Omental fat pad (tissue), 4 donors: ENCODE results near the gene SORCS2. TPM values are rescaled to one million over a fixed set of nuclear protein-coding genes. Genes with fewer than 3 reads are reported as not detected.

Source experiments
- ATAC-seq: fragments of 150-250 bp; one replicate; pipeline ENCODE4 v1.9.1; 2016; ENCODE audit warnings: mild to moderate bottlenecking, moderate library complexity; ENCODE audit not compliant: low FRiP score
- DNase-seq: peaks from one replicate; pipeline ENCODE4 v3.0.0-alpha.2; 2019; ENCODE audit warnings: low spot score
- CTCF ChIP-seq, 3 donors: fragments of 450-650 bp; IDR thresholded peaks; one replicate each; pipeline ENCODE4 v1.5.1; 2016 to 2017; ENCODE audit warnings: antibody characterized with exemption in 3 of 3, mild to moderate bottlenecking in 3 of 3, moderate library complexity in 2 of 3
- total RNA-seq, 4 donors: library from RNA; depleted of rRNA; stranded (reverse); fragments of >200 nt; gene quantifications; one replicate each; pipeline ENCODE4 v1.1.0, GENCODE V29; 2016

The SORCS2 gene
- total RNA-seq, 4 donors from 2014 or later: 0.63 to 4.6 (median 1.2) TPM

GRCh38 chr4:7185487-7186030 is 6.8 kb upstream of the SORCS2 start:
- DNase-seq (no peak), ATAC-seq (no peak)
- TF ChIP-seq CTCF (IDR thresholded peaks at IDR 0.05): no peak

GRCh38 chr4:7186031-7186430 is 6.3 kb upstream of the SORCS2 start:
- DNase-seq (no peak), ATAC-seq (no peak)
- no peak for TF ChIP-seq CTCF (IDR thresholded peaks at IDR 0.05)

GRCh38 chr4:7186516-7187167 is 5.7 kb upstream of the SORCS2 start:
- TF ChIP-seq CTCF (IDR thresholded peaks at IDR 0.05): no peak
- no peak for DNase-seq

GRCh38 chr4:7187168-7187535 is 5.2 kb upstream of the SORCS2 start:
- ATAC-seq (no peak), DNase-seq (no peak)
- no peak for TF ChIP-seq CTCF (IDR thresholded peaks at IDR 0.05)

More at GRCh38 chr4:7186516-7187167, 5.7 kb upstream of the SORCS2 start:
- ATAC-seq: no peak

GRCh38 chr4:7187691-7188090 is 4.6 kb upstream of the SORCS2 start:
- ATAC-seq (no peak), DNase-seq (no peak)
- TF ChIP-seq CTCF (IDR thresholded peaks at IDR 0.05): no peak

- ATAC-seq (no peak), DNase-seq (no peak)
- no peak for TF ChIP-seq CTCF (IDR thresholded peaks at IDR 0.05)
These were observed 3.3 kb upstream of the SORCS2 start for GRCh38 chr4:7189066-7189465.
